Measurements from ENCODE around the gene FAM131B. TPM values are rescaled to one million over a fixed set of nuclear protein-coding genes. Genes with fewer than 3 reads are reported as not detected.
"Not testable (repeated sequence)": the region's sequence is repeated elsewhere in the genome, so short reads cannot be mapped to it uniquely, and the experiment has no call there.

The FAM131B gene
- total and polyA plus RNA-seq, 9 of the 15 experiments (the other 6 are each of a cell fraction or from before 2014, with no cell fraction given): 0.03 to 0.04 TPM; not detected in 7

- CTCF ChIA-PET (ENCODE audit: low intra/inter-chr PET ratio): no interaction called here
- Histone ChIP-seq H3K4me3 (no peak overlapping the region), H4K20me1 (replicated peaks; ENCODE audit: control insufficient read depth, insufficient read depth, low read length) (peaks cover 25% of the 10 kb centered on the region), H3K9ac (ENCODE audit: insufficient read depth in 1 of 2, low read depth in 2 of 2, low read length in 2 of 2) (no peak overlapping the region), H3K9me1 (ENCODE audit: control insufficient read depth, insufficient read depth, low read length) (peaks cover 8% of the 10 kb centered on the region), H3K9me3 (replicated peaks; ENCODE audit: control insufficient read depth, insufficient read depth, low read depth, low read length) (no peaks in the 10 kb centered on the region), H3K4me2 (ENCODE audit: insufficient read depth, low read length) (no peak overlapping the region), H2AFZ (ENCODE audit: low read depth, low read length) (no peak overlapping the region), H3K4me1 (replicated peaks in 1 of 2; ENCODE audit: control insufficient read depth in 2 of 2, insufficient read depth in 2 of 2, low read length in 2 of 2) (peaks cover 0 to 20% of the 10 kb centered on the region in 2 experiments; a peak in 2 of 5 replicates), H3K27me3 (ENCODE audit: control insufficient read depth in 2 of 2, insufficient read depth in 2 of 2, low read length in 2 of 2) (peaks cover 15 to 46% of the 10 kb centered on the region in 2 experiments; a peak in 4 of 5 replicates), H3K27ac (ENCODE audit: extremely low read depth, low read depth, low read length) (no peak overlapping the region), H3K36me3 (ENCODE audit: control insufficient read depth, insufficient read depth, low read length) (peaks cover 39% of the 10 kb centered on the region; the same call in 2 of the 3 replicates), H3K79me2 (ENCODE audit: control insufficient read depth, insufficient read depth, low read length) (no peaks in the 10 kb centered on the region)
- no TSS peak for BruUV-seq (replicated peaks)
- POLR2A ChIA-PET: interaction anchor here (0.6 to 9.7 kb wide), 8 partner anchors 9 to 130 kb away, joined by 3 to 131 read pairs (median 4); partner anchors contain the start of genes EPHA1, GSTK1 and ZYX
- peak in 1 of 4 experiments; percentile 17 for DNase-seq (ENCODE audit: extremely low read depth in 1 of 4, low spot score in 3 of 4)
- intact Hi-C loops (cut with micrococcal nuclease) (no loop called here), in situ Hi-C loops (cut with MboI) (no loop called here)
- TF ChIP-seq BCL6 (CRISPR knock-in tag; IDR thresholded peaks at IDR 0.05) (no peak), CBX1 (IDR thresholded peaks at IDR 0.05; ENCODE audit: low read depth) (0 out of 2 replicates have a peak, but pooled peaks have one; percentile 22), EP300 (IDR thresholded peaks at IDR 0.05; ENCODE audit: low read length) (no peak), POLR2AphosphoS2 (IDR thresholded peaks at IDR 0.05; ENCODE audit: low read length) (peak; percentile 57; the same call in 1 of the 2 replicates)
- ATAC-seq: no peak
- WGBS (ENCODE audit: insufficient coverage, low coverage, missing lambda C conversion rate): 78% methylated on average over 6 of the region's 6 CpGs
- FAIRE-seq: no peak
Measured at GRCh38 chr7:143392875-143393266, 30.4 kb upstream of the FAM131B start.

- CTCF ChIA-PET (ENCODE audit: low intra/inter-chr PET ratio); H2AFZ ChIP-seq (ENCODE audit: low read depth, low read length); H3K9me3 ChIP-seq (replicated peaks; ENCODE audit: control insufficient read depth, insufficient read depth, low read depth, low read length); in situ Hi-C loops (cut with MboI); FAIRE-seq; H3K27ac ChIP-seq (ENCODE audit: extremely low read depth, low read depth, low read length); H3K79me2 ChIP-seq (ENCODE audit: control insufficient read depth, insufficient read depth, low read length); intact Hi-C loops (cut with micrococcal nuclease); BruUV-seq (replicated peaks); ATAC-seq; H3K4me2 ChIP-seq (ENCODE audit: insufficient read depth, low read length); DNase-seq (ENCODE audit: extremely low read depth in 1 of 4, low spot score in 3 of 4); H3K9ac ChIP-seq (ENCODE audit: insufficient read depth in 1 of 2, low read depth in 2 of 2, low read length in 2 of 2); H3K4me3 ChIP-seq; H3K9me1 ChIP-seq (ENCODE audit: control insufficient read depth, insufficient read depth, low read length): not testable (repeated sequence)
- peaks cover 13 to 41% of the 10 kb centered on the region in 2 experiments; a peak in 4 of 5 replicates for H3K27me3 ChIP-seq (ENCODE audit: control insufficient read depth in 2 of 2, insufficient read depth in 2 of 2, low read length in 2 of 2)
- peaks cover 0 to 25% of the 10 kb centered on the region in 2 experiments; a peak in 2 of 5 replicates for H3K4me1 ChIP-seq (replicated peaks in 1 of 2; ENCODE audit: control insufficient read depth in 2 of 2, insufficient read depth in 2 of 2, low read length in 2 of 2)
- H3K36me3 ChIP-seq (ENCODE audit: control insufficient read depth, insufficient read depth, low read length): peaks cover 43% of the 10 kb centered on the region; the same call in 2 of the 3 replicates
- peaks cover 29% of the 10 kb centered on the region for H4K20me1 ChIP-seq (replicated peaks; ENCODE audit: control insufficient read depth, insufficient read depth, low read length)
- POLR2A ChIA-PET: interaction anchor here (0.6 to 9.7 kb wide), 7 partner anchors 8 to 129 kb away, joined by 3 to 131 read pairs (median 4); partner anchors contain the start of genes EPHA1, GSTK1 and ZYX
- 71% methylated on average over 8 of the region's 8 CpGs for WGBS (ENCODE audit: insufficient coverage, low coverage, missing lambda C conversion rate)
- peak; percentile 23 for TF ChIP-seq THRB (CRISPR knock-in tag; conservative IDR thresholded peaks at IDR 0.05)
- 0 out of 4 replicates have a peak, but pooled peaks of 1 of the 2 experiments have one; percentile 2 for TF ChIP-seq BCLAF1 (IDR thresholded peaks at IDR 0.05; ENCODE audit: borderline replicate concordance in 1 of 2, control insufficient read depth in 1 of 2, low read depth in 2 of 2, low read length in 1 of 2)
Measured at GRCh38 chr7:143392427-143392826, 29.9 kb upstream of the FAM131B start.
